HEK293 (cell line): Measurements from ENCODE around the gene MAN1C1.

Experiments
- CTCF ChIA-PET: fragments of 350-600 bp; formaldehyde crosslinking; extraction: SDS; loops from one replicate; lab custom pipeline; 2021; ENCODE audit warnings: antibody characterized with exemption; lab: Yijun Ruan, JAX
- POLR2A ChIA-PET: fragments of 300-600 bp; formaldehyde crosslinking; extraction: SDS; loops from one replicate; lab custom pipeline; 2020; ENCODE audit warnings: antibody characterized with exemption, inconsistent platforms; lab: Yijun Ruan, JAX
- H3K27ac ChIP-seq: fragments of 200-500 bp; sonication (Bioruptor generic); 2 replicates; pipeline ENCODE4 v1.5.1; 2014; ENCODE audit warnings: low read depth, low read length, control low read depth, inconsistent platforms; ENCODE audit errors: extremely low read depth
- H3K36me3 ChIP-seq, 2 experiments: fragments of 200-500 bp in 1 of 2; sonication (Bioruptor generic) in 1 of 2; 1 replicate in 1 of 2; 2 replicates in 1 of 2; pipeline ENCODE4 v1.5.1; 2014 to 2017; ENCODE audit warnings: inconsistent platforms in 2 of 2, low read length in 2 of 2; ENCODE audit not compliant: control insufficient read depth in 2 of 2, insufficient read depth in 1 of 2
- H3K4me1 ChIP-seq: fragments of 200-500 bp; sonication (Bioruptor generic); 2 replicates; pipeline ENCODE4 v1.5.1; 2014; ENCODE audit warnings: mild to moderate bottlenecking, low read length, inconsistent platforms; ENCODE audit not compliant: control insufficient read depth, insufficient read depth
- H3K4me3 ChIP-seq: 2 replicates; pipeline ENCODE4 v1.5.1; 2011; ENCODE audit warnings: low read depth, mild to moderate bottlenecking, control low read depth, low read length, moderate library complexity
- H3K9me3 ChIP-seq: fragments of 200-500 bp; sonication (Bioruptor generic); 2 replicates; pipeline ENCODE4 v1.5.1; 2014; ENCODE audit warnings: low read depth, low read length, inconsistent platforms; ENCODE audit not compliant: control insufficient read depth, insufficient read depth
- GLIS2 ChIP-seq: fragments of 450-650 bp; formaldehyde crosslinking; IDR thresholded peaks from 2 replicates; pipeline ENCODE4 v1.5.1; 2016; ENCODE audit warnings: missing biosample characterization, missing genetic modification characterization
- SCRT2 ChIP-seq: fragments of 450-650 bp; formaldehyde crosslinking; IDR thresholded peaks from 2 replicates; pipeline ENCODE4 v1.5.1; 2016; ENCODE audit warnings: missing biosample characterization, missing genetic modification characterization
- SP2 ChIP-seq: fragments of 450-650 bp; formaldehyde crosslinking; IDR thresholded peaks from 2 replicates; pipeline ENCODE4 v1.5.1; 2016; ENCODE audit warnings: missing biosample characterization, missing genetic modification characterization
- ZNF214 ChIP-seq: fragments of 450-650 bp; formaldehyde crosslinking; IDR thresholded peaks from 2 replicates; pipeline ENCODE4 v1.5.1; 2017; ENCODE audit warnings: missing biosample characterization, mild to moderate bottlenecking, missing genetic modification characterization, borderline replicate concordance
- ZNF37A ChIP-seq: fragments of 450-650 bp; IDR thresholded peaks from 2 replicates; pipeline ENCODE4 v1.5.1; 2018; ENCODE audit warnings: missing biosample characterization, missing genetic modification characterization
- ZNF398 ChIP-seq: fragments of 450-650 bp; formaldehyde crosslinking; IDR thresholded peaks from 2 replicates; pipeline ENCODE4 v1.5.1; 2017; ENCODE audit warnings: missing biosample characterization, missing genetic modification characterization
- ZNF560 ChIP-seq: fragments of 450-650 bp; formaldehyde crosslinking; IDR thresholded peaks from 2 replicates; pipeline ENCODE4 v1.5.1; 2017; ENCODE audit warnings: missing biosample characterization, missing genetic modification characterization, borderline replicate concordance
- ZNF623 ChIP-seq: fragments of 450-650 bp; formaldehyde crosslinking; IDR thresholded peaks from 2 replicates; pipeline ENCODE4 v1.5.1; 2016; ENCODE audit warnings: missing biosample characterization, missing genetic modification characterization
- ZNF664 ChIP-seq: fragments of 450-650 bp; formaldehyde crosslinking; IDR thresholded peaks from 2 replicates; pipeline ENCODE4 v1.5.1; 2016; ENCODE audit warnings: missing biosample characterization, missing genetic modification characterization
- ZNF707 ChIP-seq: fragments of 450-650 bp; formaldehyde crosslinking; IDR thresholded peaks from 2 replicates; pipeline ENCODE4 v1.5.1; 2016; ENCODE audit warnings: missing biosample characterization, missing genetic modification characterization
- ZNF768 ChIP-seq: fragments of 450-650 bp; formaldehyde crosslinking; IDR thresholded peaks from 2 replicates; pipeline ENCODE4 v1.5.1; 2018; ENCODE audit warnings: missing biosample characterization, mild to moderate bottlenecking, missing genetic modification characterization
- TF ChIP-seq, protein P1 (sequence below): fragments of 450-650 bp; formaldehyde crosslinking; IDR thresholded peaks from 2 replicates; pipeline ENCODE4 v1.5.1; 2016; ENCODE audit warnings: missing biosample characterization, missing genetic modification characterization

MAN1C1 gene

DNA sequence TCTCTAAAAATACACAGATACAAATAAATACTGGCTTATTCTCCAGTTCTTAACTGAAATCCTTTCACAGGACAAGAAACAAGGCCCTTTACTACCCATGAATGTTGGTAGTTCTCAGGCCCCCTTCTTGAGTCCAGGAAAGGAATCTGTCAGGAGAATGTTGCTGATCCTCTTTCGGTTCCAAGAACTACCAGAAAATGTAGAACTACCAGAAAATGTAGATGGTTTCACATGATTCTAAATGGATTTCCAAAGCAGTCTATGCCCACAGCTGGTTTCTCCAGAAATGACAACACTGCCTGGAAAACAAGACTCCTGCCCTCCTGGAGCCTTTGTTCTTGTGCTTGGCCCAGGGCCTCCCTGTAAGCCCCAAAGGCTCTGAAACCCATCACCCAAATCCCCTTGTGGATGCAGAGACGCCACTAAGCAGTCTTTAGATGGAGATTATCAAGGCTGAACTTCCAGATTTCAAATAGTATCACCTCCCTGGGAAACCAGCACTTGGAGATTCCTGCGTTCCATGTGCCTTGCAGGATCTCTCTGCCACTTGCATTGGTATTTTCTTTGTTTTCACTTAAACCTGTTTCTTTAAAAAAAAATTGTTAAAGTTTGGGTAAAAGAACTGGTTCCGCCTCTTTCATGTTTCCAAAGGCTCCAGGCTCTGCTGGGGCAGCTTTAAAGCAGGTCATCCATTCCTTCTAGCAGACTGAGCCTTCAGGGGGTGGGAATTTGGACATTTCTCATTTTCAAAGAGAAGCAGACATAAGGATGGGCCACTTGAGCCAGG, 53.4 kb downstream of the MAN1C1 start:
- CTCF ChIA-PET, result interaction anchor here (0.6 kb wide), 2 partner anchors 218 to 615 kb away, joined by 3 to 4 read pairs; no protein-coding TSS in a partner anchor
- H3K36me3 ChIP-seq, result no peaks in the 10 kb centered on the region
- no peak overlapping the region for H3K4me3 ChIP-seq
- H3K9me3 ChIP-seq, result no peaks in the 10 kb centered on the region
- no peak for TF ChIP-seq ZNF664 (tag by site-specific recombination)
- no peak overlapping the region for H3K27ac ChIP-seq
- H3K4me1 ChIP-seq, result no peaks in the 10 kb centered on the region
- POLR2A ChIA-PET, result interaction anchor here (0.5 kb wide), 1 partner anchor 37 kb away, joined by 4 read pairs; no protein-coding TSS in a partner anchor

GRCh38 chr1:25671929-25672328, 55.3 kb downstream of the MAN1C1 start:
- no peak for TF ChIP-seq ZNF398
- TF ChIP-seq ZNF707 (tag by site-specific recombination), result no peak
- TF ChIP-seq, protein P1, sequence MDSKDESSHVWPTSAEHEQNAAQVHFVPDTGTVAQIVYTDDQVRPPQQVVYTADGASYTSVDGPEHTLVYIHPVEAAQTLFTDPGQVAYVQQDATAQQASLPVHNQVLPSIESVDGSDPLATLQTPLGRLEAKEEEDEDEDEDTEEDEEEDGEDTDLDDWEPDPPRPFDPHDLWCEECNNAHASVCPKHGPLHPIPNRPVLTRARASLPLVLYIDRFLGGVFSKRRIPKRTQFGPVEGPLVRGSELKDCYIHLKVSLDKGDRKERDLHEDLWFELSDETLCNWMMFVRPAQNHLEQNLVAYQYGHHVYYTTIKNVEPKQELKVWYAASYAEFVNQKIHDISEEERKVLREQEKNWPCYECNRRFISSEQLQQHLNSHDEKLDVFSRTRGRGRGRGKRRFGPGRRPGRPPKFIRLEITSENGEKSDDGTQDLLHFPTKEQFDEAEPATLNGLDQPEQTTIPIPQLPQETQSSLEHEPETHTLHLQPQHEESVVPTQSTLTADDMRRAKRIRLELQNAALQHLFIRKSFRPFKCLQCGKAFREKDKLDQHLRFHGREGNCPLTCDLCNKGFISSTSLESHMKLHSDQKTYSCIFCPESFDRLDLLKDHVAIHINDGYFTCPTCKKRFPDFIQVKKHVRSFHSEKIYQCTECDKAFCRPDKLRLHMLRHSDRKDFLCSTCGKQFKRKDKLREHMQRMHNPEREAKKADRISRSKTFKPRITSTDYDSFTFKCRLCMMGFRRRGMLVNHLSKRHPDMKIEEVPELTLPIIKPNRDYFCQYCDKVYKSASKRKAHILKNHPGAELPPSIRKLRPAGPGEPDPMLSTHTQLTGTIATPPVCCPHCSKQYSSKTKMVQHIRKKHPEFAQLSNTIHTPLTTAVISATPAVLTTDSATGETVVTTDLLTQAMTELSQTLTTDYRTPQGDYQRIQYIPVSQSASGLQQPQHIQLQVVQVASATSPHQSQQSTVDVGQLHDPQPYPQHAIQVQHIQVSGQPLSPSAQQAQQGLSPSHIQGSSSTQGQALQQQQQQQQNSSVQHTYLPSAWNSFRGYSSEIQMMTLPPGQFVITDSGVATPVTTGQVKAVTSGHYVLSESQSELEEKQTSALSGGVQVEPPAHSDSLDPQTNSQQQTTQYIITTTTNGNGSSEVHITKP (tag by site-specific recombination), result 0 out of 2 replicates have a peak, but pooled peaks have one; percentile 10
- no peak overlapping the region for H3K4me3 ChIP-seq
- no peak overlapping the region for H3K27ac ChIP-seq
- no peaks in the 10 kb centered on the region for H3K36me3 ChIP-seq
- no peaks in the 10 kb centered on the region for H3K9me3 ChIP-seq
- POLR2A ChIA-PET, result no interaction called here
- H3K4me1 ChIP-seq, result peaks cover 8% of the 10 kb centered on the region
- CTCF ChIA-PET, result no interaction called here

GRCh38 chr1:25672763-25673409, 56.3 kb downstream of the MAN1C1 start:
- peaks cover 8% of the 10 kb centered on the region for H3K4me1 ChIP-seq
- no peak overlapping the region for H3K4me3 ChIP-seq
- ChIA-PET CTCF (no interaction called here), POLR2A (no interaction called here)
- no peaks in the 10 kb centered on the region for H3K9me3 ChIP-seq
- H3K36me3 ChIP-seq, result no peaks in the 10 kb centered on the region
- H3K27ac ChIP-seq, result no peak overlapping the region
- TF ChIP-seq SCRT2 (tag by site-specific recombination) (peak; percentile 54; the same call in 1 of the 2 replicates), SP2 (no peak), ZNF623 (peak; percentile 50; the same call in 1 of the 2 replicates)

- CTCF ChIA-PET, result no interaction called here
- peaks cover 8% of the 10 kb centered on the region for H3K4me1 ChIP-seq
- H3K27ac ChIP-seq, result no peak overlapping the region
- no peaks in the 10 kb centered on the region for H3K9me3 ChIP-seq
- POLR2A ChIA-PET, result no interaction called here
- H3K36me3 ChIP-seq, result no peaks in the 10 kb centered on the region
- TF ChIP-seq ZNF214 (tag by site-specific recombination) (no peak), ZNF37A (tag by site-specific recombination) (no peak), GLIS2 (tag by site-specific recombination) (no peak), ZNF768 (tag by site-specific recombination) (peak; percentile 78), ZNF560 (tag by site-specific recombination) (no peak)
- H3K4me3 ChIP-seq, result no peak overlapping the region
Measured at GRCh38 chr1:25673456-25673855, 56.9 kb downstream of the MAN1C1 start.
